ENCODE results near the gene ADGRF5.

GRCh38 chr6:46918806-46919205, 2.9 kb downstream of the ADGRF5 start:
- TF ChIP-seq EZH2 (IDR thresholded peaks at IDR 0.05; ENCODE audit: borderline replicate concordance, low read depth, low read length, severe bottlenecking) (no peak), POLR2AphosphoS5 (IDR thresholded peaks at IDR 0.05; ENCODE audit: insufficient read depth, low read depth, low read length) (no peak)
